K562 (cell line): Measurements from ENCODE around the gene TCF25. TPM values are rescaled to one million over a fixed set of nuclear protein-coding genes. Genes with fewer than 3 reads are reported as not detected.

Experiments used
- CCNT2 ChIP-seq: IDR thresholded peaks from 2 replicates; pipeline ENCODE4 v1.6.1; 2011; ENCODE audit warnings: borderline replicate concordance, low read depth, mild to moderate bottlenecking, moderate library complexity, mixed read lengths, low read length; ENCODE audit not compliant: insufficient read length; ENCODE audit errors: extremely low read depth
- ELF1 ChIP-seq: fragments of 200-800 bp; sonication (Bioruptor generic); IDR thresholded peaks from 2 replicates; pipeline ENCODE4 v1.6.1; 2016; ENCODE audit warnings: missing genetic modification characterization, missing compliant biosample characterization
- FOXA1 ChIP-seq: fragments of 450-650 bp; IDR thresholded peaks from 2 replicates; pipeline ENCODE4 v1.6.1; 2016; ENCODE audit warnings: mild to moderate bottlenecking, borderline replicate concordance
- GTF2F1 ChIP-seq: IDR thresholded peaks from 2 replicates; pipeline ENCODE4 v1.6.1; 2011; ENCODE audit warnings: low read depth, low read length, improper control_type of control experiment
- HNRNPL ChIP-seq: fragments of 200-400 bp; formaldehyde crosslinking; IDR thresholded peaks from 2 replicates; pipeline ENCODE4 v1.6.1; 2017; ENCODE audit warnings: low read depth, mild to moderate bottlenecking, low read length
- NR2F6 ChIP-seq: fragments of 450-650 bp; formaldehyde crosslinking; IDR thresholded peaks from 2 replicates; pipeline ENCODE4 v1.4.0; 2020; ENCODE audit warnings: mild to moderate bottlenecking
- RBM34 ChIP-seq: fragments of 200-400 bp; formaldehyde crosslinking; IDR thresholded peaks from 2 replicates; pipeline ENCODE4 v1.6.1; 2018; ENCODE audit warnings: low read length, borderline replicate concordance; ENCODE audit not compliant: insufficient read depth
- ZC3H11A ChIP-seq: IDR thresholded peaks from 2 replicates; pipeline ENCODE4 v1.6.1; 2012; ENCODE audit warnings: low read depth, low read length, improper control_type of control experiment
- ZNF408 ChIP-seq: fragments of 250-450 bp; sonication (Bioruptor Pico); IDR thresholded peaks from 2 replicates; pipeline ENCODE4 v1.4.0; 2020; ENCODE audit warnings: low read depth, mild to moderate bottlenecking, moderate library complexity
- ZNF41 ChIP-seq: fragments of 250-450 bp; sonication (Bioruptor Pico); conservative IDR thresholded peaks from 2 replicates; pipeline ENCODE4 v1.4.0; 2020; ENCODE audit warnings: mild to moderate bottlenecking
- ZNF76 ChIP-seq: fragments of 250-450 bp; sonication (Bioruptor Pico); IDR thresholded peaks from 2 replicates; pipeline ENCODE4 v1.4.0; 2020; ENCODE audit warnings: mild to moderate bottlenecking, moderate library complexity, borderline replicate concordance
- polyA plus RNA-seq, 8 experiments: library from polyadenylated mRNA; depleted of rRNA in 4 of 8; stranded (reverse) in 5 of 8; unstranded in 3 of 8; fragments of >200 nt; fragmentation: Nextera tagmentation in 2 of 8; fragmentation: Illumina TruSeq in 1 of 8; extraction: Ambion mirVana in 2 of 8; extraction: Trizol in 1 of 8; gene quantifications; 2 replicates each; pipeline versions ENCODE4 v1.2.1 to v1.2.3, GENCODE V29; 2011 to 2014; ENCODE audit warnings: inconsistent platforms in 1 of 8, missing spikeins in 1 of 8
- total RNA-seq, 7 experiments: library from RNA; depleted of rRNA in 6 of 7; stranded (reverse); fragments of >200 nt in 6 of 7; fragmentation: Illumina TruSeq in 2 of 7; extraction: Trizol in 2 of 7; gene quantifications; 2 replicates each; pipeline versions ENCODE4 v1.2.1 to v1.2.3, GENCODE V29; 2011 to 2021; ENCODE audit warnings: low replicate concordance in 1 of 7
- TF ChIP-seq, protein P1 (sequence below): fragments of 450-650 bp; IDR thresholded peaks from 2 replicates; pipeline ENCODE4 v1.6.1; 2017; ENCODE audit warnings: mild to moderate bottlenecking, moderate library complexity
- TF ChIP-seq, protein P2 (sequence below): sonication (generic); formaldehyde crosslinking; IDR thresholded peaks from 2 replicates; pipeline ENCODE4 v1.8.0; 2023; ENCODE audit warnings: missing genetic modification reagents, mild to moderate bottlenecking, borderline replicate concordance
- TF ChIP-seq, protein P3 (sequence below): IDR thresholded peaks from 3 replicates; pipeline ENCODE4 v1.6.1; 2011; ENCODE audit warnings: borderline replicate concordance, mild to moderate bottlenecking; ENCODE audit not compliant: insufficient read length, insufficient read depth
- TF ChIP-seq, protein P4 (sequence below): fragments of 250-450 bp; sonication (Bioruptor Pico); IDR thresholded peaks from 2 replicates; pipeline ENCODE4 v1.5.0; 2022; ENCODE audit warnings: mild to moderate bottlenecking
- TF ChIP-seq, protein P5 (sequence below): sonication (generic); formaldehyde crosslinking; IDR thresholded peaks from 2 replicates; pipeline ENCODE4 v1.8.0; 2022; ENCODE audit warnings: mild to moderate bottlenecking, low read depth, missing genetic modification reagents

TCF25 gene
- total and polyA plus RNA-seq, 9 of the 15 experiments (the other 6 are each of a cell fraction or from before 2014, with no cell fraction given), result 9.0 to 154 (median 83.8) TPM

DNA sequence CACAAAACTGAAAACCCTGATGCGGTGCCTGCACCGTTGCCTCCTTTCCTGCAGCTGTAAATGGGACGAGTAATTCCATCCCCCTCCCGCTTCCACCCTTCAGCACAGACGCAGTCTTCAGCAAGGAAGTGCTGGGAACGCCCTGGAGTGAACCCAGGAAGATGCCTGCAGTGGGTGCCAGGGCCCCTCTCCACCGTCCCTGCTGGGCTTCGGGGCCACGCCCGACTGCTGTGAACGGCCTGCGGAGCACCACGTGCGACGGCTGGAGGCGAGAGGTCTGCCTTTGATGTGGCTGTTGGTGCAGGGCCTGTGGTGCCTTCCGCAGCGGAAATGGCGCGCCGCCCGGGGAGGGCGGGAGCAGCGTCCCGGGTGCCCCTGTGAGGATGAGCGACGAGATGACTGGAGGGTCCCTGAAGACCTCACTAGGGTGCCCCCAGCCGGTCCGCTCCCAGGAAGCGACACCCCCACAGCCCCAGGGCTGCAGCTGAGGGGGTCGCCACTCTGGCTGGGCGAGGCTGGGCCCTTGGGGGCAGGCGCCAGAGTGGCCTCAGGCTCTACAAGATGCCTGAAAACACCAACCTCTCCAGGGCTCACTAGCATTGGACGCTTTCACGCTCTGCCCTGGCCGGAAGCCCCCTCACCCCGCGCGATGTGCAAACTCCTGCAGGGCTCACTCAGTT lies 44.5 kb downstream of the TCF25 start (continued):
- TF ChIP-seq, protein P1, sequence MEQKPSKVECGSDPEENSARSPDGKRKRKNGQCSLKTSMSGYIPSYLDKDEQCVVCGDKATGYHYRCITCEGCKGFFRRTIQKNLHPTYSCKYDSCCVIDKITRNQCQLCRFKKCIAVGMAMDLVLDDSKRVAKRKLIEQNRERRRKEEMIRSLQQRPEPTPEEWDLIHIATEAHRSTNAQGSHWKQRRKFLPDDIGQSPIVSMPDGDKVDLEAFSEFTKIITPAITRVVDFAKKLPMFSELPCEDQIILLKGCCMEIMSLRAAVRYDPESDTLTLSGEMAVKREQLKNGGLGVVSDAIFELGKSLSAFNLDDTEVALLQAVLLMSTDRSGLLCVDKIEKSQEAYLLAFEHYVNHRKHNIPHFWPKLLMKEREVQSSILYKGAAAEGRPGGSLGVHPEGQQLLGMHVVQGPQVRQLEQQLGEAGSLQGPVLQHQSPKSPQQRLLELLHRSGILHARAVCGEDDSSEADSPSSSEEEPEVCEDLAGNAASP, result no peak
- no peak for TF ChIP-seq NR2F6 (CRISPR knock-in tag)
- no peak for TF ChIP-seq RBM34
- TF ChIP-seq CCNT2, result peak; percentile 18
- no peak for TF ChIP-seq GTF2F1
- 0 out of 2 replicates have a peak, but pooled peaks have one; percentile 57 for TF ChIP-seq HNRNPL
- TF ChIP-seq ZNF76 (CRISPR knock-in tag), result no peak
- TF ChIP-seq, protein P2, sequence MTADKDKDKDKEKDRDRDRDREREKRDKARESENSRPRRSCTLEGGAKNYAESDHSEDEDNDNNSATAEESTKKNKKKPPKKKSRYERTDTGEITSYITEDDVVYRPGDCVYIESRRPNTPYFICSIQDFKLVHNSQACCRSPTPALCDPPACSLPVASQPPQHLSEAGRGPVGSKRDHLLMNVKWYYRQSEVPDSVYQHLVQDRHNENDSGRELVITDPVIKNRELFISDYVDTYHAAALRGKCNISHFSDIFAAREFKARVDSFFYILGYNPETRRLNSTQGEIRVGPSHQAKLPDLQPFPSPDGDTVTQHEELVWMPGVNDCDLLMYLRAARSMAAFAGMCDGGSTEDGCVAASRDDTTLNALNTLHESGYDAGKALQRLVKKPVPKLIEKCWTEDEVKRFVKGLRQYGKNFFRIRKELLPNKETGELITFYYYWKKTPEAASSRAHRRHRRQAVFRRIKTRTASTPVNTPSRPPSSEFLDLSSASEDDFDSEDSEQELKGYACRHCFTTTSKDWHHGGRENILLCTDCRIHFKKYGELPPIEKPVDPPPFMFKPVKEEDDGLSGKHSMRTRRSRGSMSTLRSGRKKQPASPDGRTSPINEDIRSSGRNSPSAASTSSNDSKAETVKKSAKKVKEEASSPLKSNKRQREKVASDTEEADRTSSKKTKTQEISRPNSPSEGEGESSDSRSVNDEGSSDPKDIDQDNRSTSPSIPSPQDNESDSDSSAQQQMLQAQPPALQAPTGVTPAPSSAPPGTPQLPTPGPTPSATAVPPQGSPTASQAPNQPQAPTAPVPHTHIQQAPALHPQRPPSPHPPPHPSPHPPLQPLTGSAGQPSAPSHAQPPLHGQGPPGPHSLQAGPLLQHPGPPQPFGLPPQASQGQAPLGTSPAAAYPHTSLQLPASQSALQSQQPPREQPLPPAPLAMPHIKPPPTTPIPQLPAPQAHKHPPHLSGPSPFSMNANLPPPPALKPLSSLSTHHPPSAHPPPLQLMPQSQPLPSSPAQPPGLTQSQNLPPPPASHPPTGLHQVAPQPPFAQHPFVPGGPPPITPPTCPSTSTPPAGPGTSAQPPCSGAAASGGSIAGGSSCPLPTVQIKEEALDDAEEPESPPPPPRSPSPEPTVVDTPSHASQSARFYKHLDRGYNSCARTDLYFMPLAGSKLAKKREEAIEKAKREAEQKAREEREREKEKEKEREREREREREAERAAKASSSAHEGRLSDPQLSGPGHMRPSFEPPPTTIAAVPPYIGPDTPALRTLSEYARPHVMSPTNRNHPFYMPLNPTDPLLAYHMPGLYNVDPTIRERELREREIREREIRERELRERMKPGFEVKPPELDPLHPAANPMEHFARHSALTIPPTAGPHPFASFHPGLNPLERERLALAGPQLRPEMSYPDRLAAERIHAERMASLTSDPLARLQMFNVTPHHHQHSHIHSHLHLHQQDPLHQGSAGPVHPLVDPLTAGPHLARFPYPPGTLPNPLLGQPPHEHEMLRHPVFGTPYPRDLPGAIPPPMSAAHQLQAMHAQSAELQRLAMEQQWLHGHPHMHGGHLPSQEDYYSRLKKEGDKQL (CRISPR knock-in tag), result no peak
- TF ChIP-seq, protein P3, sequence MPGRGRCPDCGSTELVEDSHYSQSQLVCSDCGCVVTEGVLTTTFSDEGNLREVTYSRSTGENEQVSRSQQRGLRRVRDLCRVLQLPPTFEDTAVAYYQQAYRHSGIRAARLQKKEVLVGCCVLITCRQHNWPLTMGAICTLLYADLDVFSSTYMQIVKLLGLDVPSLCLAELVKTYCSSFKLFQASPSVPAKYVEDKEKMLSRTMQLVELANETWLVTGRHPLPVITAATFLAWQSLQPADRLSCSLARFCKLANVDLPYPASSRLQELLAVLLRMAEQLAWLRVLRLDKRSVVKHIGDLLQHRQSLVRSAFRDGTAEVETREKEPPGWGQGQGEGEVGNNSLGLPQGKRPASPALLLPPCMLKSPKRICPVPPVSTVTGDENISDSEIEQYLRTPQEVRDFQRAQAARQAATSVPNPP, result no peak
- no peak for TF ChIP-seq ZC3H11A
- TF ChIP-seq FOXA1, result no peak
- no peak for TF ChIP-seq ZNF41 (CRISPR knock-in tag)
- TF ChIP-seq, protein P4, sequence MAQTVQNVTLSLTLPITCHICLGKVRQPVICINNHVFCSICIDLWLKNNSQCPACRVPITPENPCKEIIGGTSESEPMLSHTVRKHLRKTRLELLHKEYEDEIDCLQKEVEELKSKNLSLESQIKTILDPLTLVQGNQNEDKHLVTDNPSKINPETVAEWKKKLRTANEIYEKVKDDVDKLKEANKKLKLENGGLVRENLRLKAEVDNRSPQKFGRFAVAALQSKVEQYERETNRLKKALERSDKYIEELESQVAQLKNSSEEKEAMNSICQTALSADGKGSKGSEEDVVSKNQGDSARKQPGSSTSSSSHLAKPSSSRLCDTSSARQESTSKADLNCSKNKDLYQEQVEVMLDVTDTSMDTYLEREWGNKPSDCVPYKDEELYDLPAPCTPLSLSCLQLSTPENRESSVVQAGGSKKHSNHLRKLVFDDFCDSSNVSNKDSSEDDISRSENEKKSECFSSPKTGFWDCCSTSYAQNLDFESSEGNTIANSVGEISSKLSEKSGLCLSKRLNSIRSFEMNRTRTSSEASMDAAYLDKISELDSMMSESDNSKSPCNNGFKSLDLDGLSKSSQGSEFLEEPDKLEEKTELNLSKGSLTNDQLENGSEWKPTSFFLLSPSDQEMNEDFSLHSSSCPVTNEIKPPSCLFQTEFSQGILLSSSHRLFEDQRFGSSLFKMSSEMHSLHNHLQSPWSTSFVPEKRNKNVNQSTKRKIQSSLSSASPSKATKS (CRISPR knock-in tag), result no peak
- TF ChIP-seq ELF1, result no peak
- TF ChIP-seq, protein P5, sequence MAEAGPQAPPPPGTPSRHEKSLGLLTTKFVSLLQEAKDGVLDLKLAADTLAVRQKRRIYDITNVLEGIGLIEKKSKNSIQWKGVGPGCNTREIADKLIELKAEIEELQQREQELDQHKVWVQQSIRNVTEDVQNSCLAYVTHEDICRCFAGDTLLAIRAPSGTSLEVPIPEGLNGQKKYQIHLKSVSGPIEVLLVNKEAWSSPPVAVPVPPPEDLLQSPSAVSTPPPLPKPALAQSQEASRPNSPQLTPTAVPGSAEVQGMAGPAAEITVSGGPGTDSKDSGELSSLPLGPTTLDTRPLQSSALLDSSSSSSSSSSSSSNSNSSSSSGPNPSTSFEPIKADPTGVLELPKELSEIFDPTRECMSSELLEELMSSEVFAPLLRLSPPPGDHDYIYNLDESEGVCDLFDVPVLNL (CRISPR knock-in tag), result 0 out of 2 replicates have a peak, but pooled peaks have one; percentile 44
- TF ChIP-seq ZNF408, result no peak
